ENCODE results near the gene PHC2. TPM values are rescaled to one million over a fixed set of nuclear protein-coding genes. Genes with fewer than 3 reads are reported as not detected.
A peak's percentile ranks its signal among the peaks of the same experiment; 100 is the strongest.

PHC2 gene
- total and polyA plus RNA-seq, 2 of the 13 experiments (the other 11 are each of a cell fraction or from before 2014, with no cell fraction given), result 52.5 to 84.9 TPM

- no peak for TF ChIP-seq ZNF567 (CRISPR knock-in tag; IDR thresholded peaks at IDR 0.05; ENCODE audit: borderline replicate concordance)
- peak; percentile 93 for TF ChIP-seq USF2 (IDR thresholded peaks at IDR 0.05; ENCODE audit: low read depth, low read length)
- peak; percentile 80; the same call in 1 of the 2 replicates for TF ChIP-seq USF2 (CRISPR knock-in tag; IDR thresholded peaks at IDR 0.05; ENCODE audit: borderline replicate concordance)
- no peak for TF ChIP-seq PPARG (CRISPR knock-in tag; conservative IDR thresholded peaks at IDR 0.05)
- TF ChIP-seq ATF6 (CRISPR knock-in tag; conservative IDR thresholded peaks at IDR 0.05), result no peak
- TF ChIP-seq HOXA3 (CRISPR knock-in tag; IDR thresholded peaks at IDR 0.05), result no peak
- TF ChIP-seq ZNF207 (IDR thresholded peaks at IDR 0.05; ENCODE audit: borderline replicate concordance), result no peak
- TF ChIP-seq ZMAT3 (CRISPR knock-in tag; conservative IDR thresholded peaks at IDR 0.05), result no peak
- TF ChIP-seq RARG (CRISPR knock-in tag; IDR thresholded peaks at IDR 0.05; ENCODE audit: low read depth), result no peak
- no peak for TF ChIP-seq SMC3 (IDR thresholded peaks at IDR 0.05; ENCODE audit: low read length)
- peak; percentile 84 for TF ChIP-seq NFYC (CRISPR knock-in tag; IDR thresholded peaks at IDR 0.05)
- TF ChIP-seq ZNF276 (CRISPR knock-in tag; IDR thresholded peaks at IDR 0.05; ENCODE audit: low read depth), result no peak
- TF ChIP-seq NONO (IDR thresholded peaks at IDR 0.05), result no peak
- TF ChIP-seq NONO (CRISPR knock-in tag; conservative IDR thresholded peaks at IDR 0.05), result no peak
- peak; percentile 61; the same call in 1 of the 2 replicates for TF ChIP-seq ZNF777 (CRISPR knock-in tag; IDR thresholded peaks at IDR 0.05)
- no peak for TF ChIP-seq SP5 (CRISPR knock-in tag; IDR thresholded peaks at IDR 0.05; ENCODE audit: borderline replicate concordance, low read depth)
- TF ChIP-seq ZNF20 (CRISPR knock-in tag; IDR thresholded peaks at IDR 0.05), result no peak
- TF ChIP-seq ETS1 (CRISPR knock-in tag; IDR thresholded peaks at IDR 0.05), result no peak
- TF ChIP-seq SRF (IDR thresholded peaks at IDR 0.05; ENCODE audit: low read depth, low read length), result no peak
- TF ChIP-seq KDM5B (CRISPR knock-in tag; IDR thresholded peaks at IDR 0.05; ENCODE audit: borderline replicate concordance), result no peak
- TF ChIP-seq THAP11 (CRISPR knock-in tag; IDR thresholded peaks at IDR 0.05), result no peak
Measured at GRCh38 chr1:33430692-33431593, at the start of gene PHC2 (continued).

All from HepG2 (cell line).